Glutamatergic neuron (in vitro differentiated cells): Measurements from ENCODE around the gene OR6S1. TPM values are rescaled to one million over a fixed set of nuclear protein-coding genes. Genes with fewer than 3 reads are reported as not detected.

Source experiments
- DNase-seq: peaks from one replicate; pipeline ENCODE4 v3.0.0; 2022
- H3K27ac Mint-ChIP-seq: one replicate; pipeline ENCODE4 v1.8.0; 2020; ENCODE audit warnings: mild to moderate bottlenecking, mixed read lengths, inconsistent platforms; ENCODE audit not compliant: unreplicated experiment
- H3K27me3 Mint-ChIP-seq: one replicate; pipeline ENCODE4 v1.8.0; 2020; ENCODE audit warnings: mild to moderate bottlenecking, moderate library complexity, mixed read lengths, inconsistent platforms; ENCODE audit not compliant: unreplicated experiment
- H3K36me3 Mint-ChIP-seq: one replicate; pipeline ENCODE4 v1.8.0; 2020; ENCODE audit warnings: mild to moderate bottlenecking, mixed read lengths, inconsistent platforms; ENCODE audit not compliant: unreplicated experiment
- H3K4me1 Mint-ChIP-seq: one replicate; pipeline ENCODE4 v1.8.0; 2020; ENCODE audit warnings: mild to moderate bottlenecking, low read depth, mixed read lengths, inconsistent platforms; ENCODE audit not compliant: unreplicated experiment
- H3K4me3 Mint-ChIP-seq: one replicate; pipeline ENCODE4 v1.8.0; 2020; ENCODE audit warnings: mild to moderate bottlenecking, mixed read lengths, inconsistent platforms; ENCODE audit not compliant: unreplicated experiment
- H3K9me3 Mint-ChIP-seq: one replicate; pipeline ENCODE4 v1.8.0; 2020; ENCODE audit warnings: mild to moderate bottlenecking, moderate library complexity, mixed read lengths, inconsistent platforms; ENCODE audit not compliant: unreplicated experiment
- total RNA-seq: library from RNA; stranded (reverse); fragmentation: NEBNext Ultra II Directional; extraction: Animal tissue kit (Norgen Biotek cat#: 25700); gene quantifications from one replicate; pipeline ENCODE4 v1.2.1, GENCODE V29; 2021; ENCODE audit not compliant: unreplicated experiment
- TF ChIP-seq, protein P1 (sequence below): fragments of 200-600 bp; sonication (generic); IDR thresholded peaks from one replicate; pipeline ENCODE4 v1.5.0; 2021; ENCODE audit not compliant: partially characterized antibody, unreplicated experiment

OR6S1 gene
- total RNA-seq, 1 donor from 2014 or later = not detected

DNA sequence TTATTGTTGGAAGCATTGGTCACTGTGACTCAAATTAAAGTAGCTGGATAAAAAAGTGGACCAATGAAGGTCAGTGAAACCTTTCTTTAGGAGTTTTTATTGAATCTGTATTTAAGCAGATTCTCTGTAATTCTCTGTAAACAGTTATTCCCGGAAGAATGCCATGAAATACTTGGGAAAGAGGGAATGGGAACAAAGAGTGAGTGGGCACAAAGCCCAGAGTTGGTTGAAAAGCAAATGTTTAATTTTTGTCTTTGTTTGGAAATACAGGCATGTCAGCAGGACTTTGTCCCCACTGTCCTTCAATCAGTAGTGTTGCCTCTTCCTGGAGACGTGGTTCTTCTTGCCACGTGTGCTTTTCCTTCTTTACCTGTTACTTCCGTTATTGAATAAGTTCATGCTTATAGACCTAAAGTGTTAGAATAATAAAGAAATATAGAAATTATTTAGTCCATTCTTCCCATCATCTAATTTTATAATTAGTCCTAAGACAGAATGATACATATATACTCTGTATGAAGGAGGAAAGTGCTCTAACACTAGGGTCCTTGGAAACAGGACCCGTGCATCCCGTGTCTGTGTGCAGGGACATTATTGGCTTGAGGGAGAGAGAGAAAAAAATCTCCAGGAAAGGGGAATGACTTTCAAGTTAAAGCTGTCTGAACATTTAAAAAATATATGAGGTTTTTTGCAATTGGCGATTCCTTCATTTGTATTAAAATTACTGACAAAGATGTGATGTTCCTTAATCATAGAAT is 45.1 kb upstream of the OR6S1 start:
- Mint-ChIP-seq H3K36me3 (no peaks in the 10 kb centered on the region), H3K27me3 (peaks cover 2% of the 10 kb centered on the region), H3K4me3 (no peak overlapping the region), H3K9me3 (peaks cover 9% of the 10 kb centered on the region), H3K27ac (no peak overlapping the region), H3K4me1 (no peaks in the 10 kb centered on the region)
- TF ChIP-seq, protein P1, sequence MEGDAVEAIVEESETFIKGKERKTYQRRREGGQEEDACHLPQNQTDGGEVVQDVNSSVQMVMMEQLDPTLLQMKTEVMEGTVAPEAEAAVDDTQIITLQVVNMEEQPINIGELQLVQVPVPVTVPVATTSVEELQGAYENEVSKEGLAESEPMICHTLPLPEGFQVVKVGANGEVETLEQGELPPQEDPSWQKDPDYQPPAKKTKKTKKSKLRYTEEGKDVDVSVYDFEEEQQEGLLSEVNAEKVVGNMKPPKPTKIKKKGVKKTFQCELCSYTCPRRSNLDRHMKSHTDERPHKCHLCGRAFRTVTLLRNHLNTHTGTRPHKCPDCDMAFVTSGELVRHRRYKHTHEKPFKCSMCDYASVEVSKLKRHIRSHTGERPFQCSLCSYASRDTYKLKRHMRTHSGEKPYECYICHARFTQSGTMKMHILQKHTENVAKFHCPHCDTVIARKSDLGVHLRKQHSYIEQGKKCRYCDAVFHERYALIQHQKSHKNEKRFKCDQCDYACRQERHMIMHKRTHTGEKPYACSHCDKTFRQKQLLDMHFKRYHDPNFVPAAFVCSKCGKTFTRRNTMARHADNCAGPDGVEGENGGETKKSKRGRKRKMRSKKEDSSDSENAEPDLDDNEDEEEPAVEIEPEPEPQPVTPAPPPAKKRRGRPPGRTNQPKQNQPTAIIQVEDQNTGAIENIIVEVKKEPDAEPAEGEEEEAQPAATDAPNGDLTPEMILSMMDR = no peak
- no peak for DNase-seq

DNA sequence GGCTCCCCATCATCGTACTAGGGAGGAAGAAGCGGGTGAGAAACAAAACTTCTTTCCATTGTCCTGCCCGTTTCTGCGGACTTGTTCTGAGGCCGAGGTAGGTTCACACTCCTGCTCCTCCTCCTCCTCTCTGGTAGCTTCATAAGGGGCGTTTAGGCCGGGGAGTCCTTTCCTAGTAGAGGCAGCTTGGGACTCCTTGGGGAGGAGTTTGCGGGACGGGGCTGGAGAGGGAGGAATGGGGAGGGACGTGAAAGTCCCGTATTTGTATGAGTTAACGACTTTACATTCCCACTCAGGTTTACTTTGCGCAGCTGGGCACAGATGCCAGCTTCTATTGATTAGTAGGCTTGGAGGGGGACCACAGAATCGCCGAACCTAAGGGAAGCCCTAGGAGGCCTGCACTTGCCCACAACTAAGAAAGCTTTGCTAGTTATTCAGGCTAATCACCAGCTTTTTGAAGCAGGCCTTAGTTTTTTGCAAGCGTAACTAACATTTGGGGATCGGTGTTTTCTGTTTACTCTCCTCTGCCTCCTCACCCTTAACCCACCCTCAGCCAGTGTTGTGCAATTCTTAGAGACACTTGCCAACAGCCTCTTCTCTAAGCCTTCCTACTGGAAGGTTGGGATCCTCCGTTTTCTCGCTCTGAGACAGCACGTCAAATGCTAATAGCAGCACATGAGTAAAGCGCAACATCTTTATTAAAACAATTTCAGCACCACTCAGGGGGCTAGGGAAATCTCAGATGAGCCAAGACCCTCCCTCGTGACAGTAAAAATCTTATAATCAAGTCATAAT is 43.4 kb upstream of the OR6S1 start:
- Mint-ChIP-seq H3K36me3 (no peaks in the 10 kb centered on the region), H3K27ac (peak overlapping the region; percentile 69), H3K4me1 (peaks cover 9% of the 10 kb centered on the region), H3K27me3 (peaks cover 2% of the 10 kb centered on the region), H3K9me3 (peaks cover 9% of the 10 kb centered on the region), H3K4me3 (no peak overlapping the region)
- peak; percentile 24 for DNase-seq
- TF ChIP-seq, protein P1 = no peak

DNA sequence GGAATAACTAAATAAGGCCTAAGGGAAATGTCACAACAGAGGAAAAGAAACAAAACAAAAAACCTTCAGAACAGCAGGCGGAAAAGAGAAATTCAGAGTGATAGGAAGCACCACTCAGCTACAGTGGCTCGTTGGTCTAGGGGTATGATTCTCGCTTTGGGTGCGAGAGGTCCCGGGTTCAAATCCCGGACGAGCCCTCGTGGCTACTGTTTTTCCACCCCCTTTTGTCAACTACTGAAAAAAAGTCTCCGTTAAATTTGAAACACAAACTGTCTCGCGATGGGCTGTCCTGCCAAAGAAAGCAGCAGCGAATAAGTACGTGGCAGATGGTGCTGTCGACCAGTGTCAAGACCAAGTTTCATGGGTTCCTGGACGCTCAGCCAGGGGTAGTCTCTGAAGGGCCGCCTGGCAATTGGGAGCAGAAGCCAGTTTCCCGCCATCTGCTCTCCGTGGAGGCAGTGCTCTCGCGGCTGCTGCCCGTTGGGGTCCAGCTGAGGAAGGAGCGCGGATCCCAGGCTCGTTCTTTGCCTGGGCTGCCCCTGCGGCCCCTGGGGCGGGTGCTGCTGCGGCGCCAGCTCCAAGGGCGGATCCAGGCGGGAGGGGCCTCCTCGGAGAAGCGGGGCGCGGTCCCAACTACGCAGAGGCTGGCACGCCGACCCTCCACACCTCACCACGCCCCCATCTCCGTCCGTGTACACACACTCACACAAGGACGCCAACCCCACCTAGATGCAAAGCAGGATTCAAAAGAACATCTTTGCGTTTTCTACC is 42.6 kb upstream of the OR6S1 start, which contains the start of gene RNASE4:
RNASE4 (plus strand) TSS at position 670 of the 771 bp plus-strand sequence. CDS start 14,812 bp downstream, outside the sequence.
- H3K27ac Mint-ChIP-seq = peak within 1 kb of the TSS; percentile 69

DNA sequence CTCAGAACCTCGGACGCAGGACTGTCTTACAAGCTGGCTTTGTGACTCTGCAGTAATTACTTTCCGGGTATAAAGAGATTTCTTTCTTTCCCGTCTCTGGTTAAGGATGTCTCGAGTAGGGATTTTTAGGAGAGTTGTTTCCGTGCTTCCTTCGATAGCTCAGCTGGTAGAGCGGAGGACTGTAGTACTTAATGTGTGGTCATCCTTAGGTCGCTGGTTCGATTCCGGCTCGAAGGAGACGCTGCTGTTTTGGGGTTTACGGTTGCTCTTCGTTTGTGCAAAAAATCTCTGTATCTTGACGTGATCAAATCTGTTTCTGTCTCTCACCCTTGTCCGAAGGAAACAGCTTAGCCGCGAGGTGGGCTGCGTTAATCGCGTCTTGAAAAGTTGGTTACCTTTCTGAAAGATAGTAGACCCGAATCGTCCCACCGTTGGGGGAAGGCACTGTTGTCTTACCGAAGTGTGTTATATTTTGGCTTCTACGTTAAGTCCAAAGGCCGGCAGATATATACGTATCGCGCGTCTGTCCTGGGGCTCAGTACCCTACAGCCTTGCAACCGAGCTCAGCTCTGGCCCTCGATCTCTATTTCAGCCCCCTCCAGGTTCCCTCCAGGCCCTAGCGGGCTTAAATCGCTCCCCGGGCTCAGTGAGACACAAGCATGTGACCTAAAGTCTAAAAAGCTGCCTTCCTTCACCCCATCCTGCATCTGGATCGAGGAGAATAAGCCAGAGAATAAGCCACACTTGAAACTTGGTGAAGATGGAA is 41.8 kb upstream of the OR6S1 start:
- Mint-ChIP-seq H3K27me3 (peaks cover 2% of the 10 kb centered on the region), H3K27ac (no peak overlapping the region), H3K4me1 (peaks cover 9% of the 10 kb centered on the region), H3K9me3 (peaks cover 9% of the 10 kb centered on the region), H3K4me3 (no peak overlapping the region), H3K36me3 (no peaks in the 10 kb centered on the region)
- DNase-seq = peak; percentile 78
- TF ChIP-seq, protein P1 = no peak

More for the DNA sequence above, 42.6 kb upstream of the OR6S1 start, which contains the start of gene RNASE4:
- Mint-ChIP-seq H3K9me3 (peaks cover 9% of the 10 kb centered on the region), H3K4me1 (peaks cover 9% of the 10 kb centered on the region), H3K27me3 (peaks cover 2% of the 10 kb centered on the region), H3K4me3 (no peak within 1 kb of the TSS), H3K36me3 (no peaks in the 10 kb centered on the region)
- TF ChIP-seq, protein P1 = no peak
- peak; percentile 75 for DNase-seq
